ENCODE data around the gene ABHD3. TPM values are rescaled to one million over a fixed set of nuclear protein-coding genes. Genes with fewer than 3 reads are reported as not detected.

ABHD3 gene
- total RNA-seq, 3 donors from 2014 or later: 82.7 to 160 (median 150) TPM

DNA sequence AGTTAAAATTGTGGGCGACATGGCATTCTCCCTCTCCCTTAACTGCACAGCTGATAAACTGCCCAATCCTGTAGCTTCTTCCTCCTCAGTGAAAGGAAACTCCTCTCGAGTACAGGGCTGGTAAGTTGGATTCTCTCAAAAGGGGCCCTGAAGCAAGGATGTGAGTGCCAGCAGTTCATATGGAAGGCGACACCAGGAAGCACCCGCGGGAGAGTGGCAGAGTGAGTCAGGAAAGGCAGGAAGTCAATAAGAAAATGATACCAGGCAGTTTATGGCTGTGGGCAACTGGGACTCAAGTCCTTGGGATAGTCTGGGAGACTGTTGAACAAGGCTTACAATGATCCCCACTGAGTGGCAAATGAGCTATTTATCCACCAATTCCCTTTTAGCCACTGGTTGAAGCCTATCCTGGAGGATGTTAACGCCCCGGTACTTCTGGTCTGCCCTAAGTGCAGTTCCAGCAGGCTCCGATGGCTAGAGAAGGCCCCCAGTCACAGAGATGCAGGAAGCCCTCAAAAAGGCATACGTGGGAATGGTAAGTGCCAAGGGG, 34.8 kb downstream of the ABHD3 start:
- Histone ChIP-seq H3K4me3 (no peak overlapping the region), H3K9me3 (no peaks in the 10 kb centered on the region), H3K4me1 (ENCODE audit: low read depth) (peaks cover 10% of the 10 kb centered on the region), H3K36me3 (ENCODE audit: low read depth) (no peaks in the 10 kb centered on the region)
- DNase-seq (peak; percentile 68 to 70 (median 69)), ATAC-seq (peak; percentile 88)
- TF ChIP-seq, protein P1, sequence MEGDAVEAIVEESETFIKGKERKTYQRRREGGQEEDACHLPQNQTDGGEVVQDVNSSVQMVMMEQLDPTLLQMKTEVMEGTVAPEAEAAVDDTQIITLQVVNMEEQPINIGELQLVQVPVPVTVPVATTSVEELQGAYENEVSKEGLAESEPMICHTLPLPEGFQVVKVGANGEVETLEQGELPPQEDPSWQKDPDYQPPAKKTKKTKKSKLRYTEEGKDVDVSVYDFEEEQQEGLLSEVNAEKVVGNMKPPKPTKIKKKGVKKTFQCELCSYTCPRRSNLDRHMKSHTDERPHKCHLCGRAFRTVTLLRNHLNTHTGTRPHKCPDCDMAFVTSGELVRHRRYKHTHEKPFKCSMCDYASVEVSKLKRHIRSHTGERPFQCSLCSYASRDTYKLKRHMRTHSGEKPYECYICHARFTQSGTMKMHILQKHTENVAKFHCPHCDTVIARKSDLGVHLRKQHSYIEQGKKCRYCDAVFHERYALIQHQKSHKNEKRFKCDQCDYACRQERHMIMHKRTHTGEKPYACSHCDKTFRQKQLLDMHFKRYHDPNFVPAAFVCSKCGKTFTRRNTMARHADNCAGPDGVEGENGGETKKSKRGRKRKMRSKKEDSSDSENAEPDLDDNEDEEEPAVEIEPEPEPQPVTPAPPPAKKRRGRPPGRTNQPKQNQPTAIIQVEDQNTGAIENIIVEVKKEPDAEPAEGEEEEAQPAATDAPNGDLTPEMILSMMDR (IDR thresholded peaks at IDR 0.05): no peak
- intact Hi-C loops (cut with DNase I, micrococcal nuclease): no loop called here

DNA sequence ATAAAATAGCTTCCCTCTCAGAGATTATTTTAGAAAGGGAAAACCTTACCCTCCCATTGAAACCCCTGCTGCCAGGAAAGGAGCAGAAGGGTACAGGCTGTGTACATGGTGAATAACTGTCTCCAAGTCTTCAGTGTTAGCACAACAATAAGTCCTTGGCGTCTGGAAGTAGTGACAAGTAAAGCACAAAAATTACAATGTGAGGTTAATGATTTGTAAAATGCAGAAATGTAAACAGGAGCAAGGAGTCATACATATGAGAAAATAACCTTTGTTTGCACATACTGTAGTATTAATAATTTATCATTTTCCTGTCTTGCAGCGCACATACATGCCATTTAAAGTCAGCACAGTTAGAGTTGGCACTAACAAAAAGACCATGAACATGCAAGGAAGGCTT, 40.5 kb downstream of the ABHD3 start:
- ATAC-seq (peak; percentile 40), DNase-seq (no peak)
- TF ChIP-seq, protein P1 (IDR thresholded peaks at IDR 0.05): no peak
- Histone ChIP-seq H3K9me3 (no peaks in the 10 kb centered on the region), H3K36me3 (ENCODE audit: low read depth) (no peaks in the 10 kb centered on the region), H3K4me3 (no peak overlapping the region), H3K4me1 (ENCODE audit: low read depth) (peaks cover 10% of the 10 kb centered on the region)
- intact Hi-C loops (cut with DNase I, micrococcal nuclease): no loop called here

DNA sequence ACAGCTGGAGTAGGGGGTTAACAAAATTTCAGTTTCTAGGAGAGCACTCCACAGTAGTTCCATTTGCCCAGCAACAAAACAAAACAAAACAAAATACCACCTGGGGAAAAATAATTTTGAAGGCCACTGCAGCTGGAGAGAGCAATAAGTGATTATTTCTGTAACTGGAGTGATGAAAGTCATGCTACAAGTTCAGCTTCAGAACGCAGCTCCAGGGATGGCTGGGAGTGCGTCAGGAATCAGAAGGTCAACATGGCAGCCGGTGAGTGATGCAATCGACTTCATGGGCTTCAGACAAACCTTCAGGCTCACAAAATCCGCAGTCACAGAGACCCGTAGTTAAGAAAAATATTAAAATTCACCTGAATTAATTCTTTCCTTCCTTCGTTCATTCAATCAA, 41.0 kb downstream of the ABHD3 start:
- TF ChIP-seq, protein P1 (IDR thresholded peaks at IDR 0.05): no peak
- H3K4me1 ChIP-seq (ENCODE audit: low read depth): peaks cover 5% of the 10 kb centered on the region

DNA sequence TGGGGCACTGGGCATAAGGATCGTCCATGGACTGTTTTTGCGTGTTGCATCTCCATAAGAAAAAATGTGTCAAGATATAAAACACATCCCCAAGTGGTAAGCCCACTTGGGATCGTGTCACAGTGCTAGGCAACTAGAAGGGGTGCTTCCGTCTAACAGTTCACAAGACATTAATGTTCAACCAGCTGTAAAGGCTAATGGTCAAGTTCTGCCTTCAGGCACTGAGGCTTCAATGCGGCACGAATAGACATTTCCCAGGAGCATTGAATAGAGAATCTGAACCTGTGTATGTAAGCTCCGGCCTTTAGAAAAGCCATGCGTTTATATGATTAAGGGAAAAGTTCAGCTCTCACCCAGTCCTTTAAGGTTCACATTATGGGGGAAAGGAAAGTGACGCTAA, 42.0 kb downstream of the ABHD3 start:
- ATAC-seq: no peak
- TF ChIP-seq, protein P1 (IDR thresholded peaks at IDR 0.05): no peak
- intact Hi-C loops (cut with DNase I, micrococcal nuclease): no loop called here
- DNase-seq: no peak
- no peak overlapping the region for H3K4me3 ChIP-seq
- H3K4me1 ChIP-seq (ENCODE audit: low read depth): peaks cover 4% of the 10 kb centered on the region
- H3K9me3 ChIP-seq: no peaks in the 10 kb centered on the region
- H3K36me3 ChIP-seq (ENCODE audit: low read depth): no peaks in the 10 kb centered on the region

More for the DNA sequence above, 41.0 kb downstream of the ABHD3 start:
- DNase-seq: no peak
- Histone ChIP-seq H3K9me3 (no peaks in the 10 kb centered on the region), H3K4me3 (no peak overlapping the region), H3K36me3 (ENCODE audit: low read depth) (no peaks in the 10 kb centered on the region)
- ATAC-seq: no peak
- intact Hi-C loops (cut with DNase I, micrococcal nuclease): no loop called here

- intact Hi-C loops (cut with DNase I, micrococcal nuclease): no loop called here
- Histone ChIP-seq H3K4me3 (no peak overlapping the region), H3K4me1 (ENCODE audit: low read depth) (peaks cover 4% of the 10 kb centered on the region), H3K9me3 (no peaks in the 10 kb centered on the region), H3K36me3 (ENCODE audit: low read depth) (peaks cover 5% of the 10 kb centered on the region)
- TF ChIP-seq, protein P1 (IDR thresholded peaks at IDR 0.05): no peak
- DNase-seq (no peak), ATAC-seq (no peak)
Measured at GRCh38 chr18:21660078-21660477, 44.5 kb downstream of the ABHD3 start.

- intact Hi-C loops (cut with DNase I, micrococcal nuclease): no loop called here
- peaks cover 5% of the 10 kb centered on the region for H3K36me3 ChIP-seq (ENCODE audit: low read depth)
- no peak overlapping the region for H3K4me3 ChIP-seq
- ATAC-seq (no peak), DNase-seq (no peak)
- no peaks in the 10 kb centered on the region for H3K9me3 ChIP-seq
- TF ChIP-seq, protein P1 (IDR thresholded peaks at IDR 0.05): no peak
- no peaks in the 10 kb centered on the region for H3K4me1 ChIP-seq (ENCODE audit: low read depth)
Measured at GRCh38 chr18:21656402-21656801, 48.2 kb downstream of the ABHD3 start.

All from mucosa of descending colon (tissue), 3 donors.